GM12892 (cell line): ENCODE results near the gene CLDN20.
"Not testable (repeated sequence)": the region's sequence is repeated elsewhere in the genome, so short reads cannot be mapped to it uniquely, and the experiment has no call there.

ENCODE experiments used
- DNase-seq: peaks from one replicate; pipeline ENCODE4 v3.0.0; 2011; ENCODE audit not compliant: insufficient read length
- FAIRE-seq: peaks from 2 replicates; lab custom pipeline; 2011; peaks lifted over from hg19 to GRCh38; lab: Jason Lieb, UNC
- POLR2A ChIP-seq: IDR thresholded peaks from 2 replicates; pipeline ENCODE4 v1.6.1; 2011; ENCODE audit warnings: low read depth, low read length, control low read depth
- POLR2AphosphoS5 ChIP-seq: IDR thresholded peaks from 2 replicates; pipeline ENCODE4 v1.6.1; 2011; ENCODE audit warnings: low read depth, low read length, control low read depth
- TAF1 ChIP-seq: IDR thresholded peaks from 2 replicates; pipeline ENCODE4 v1.6.1; 2011; ENCODE audit warnings: low read depth, mild to moderate bottlenecking, control low read depth, low read length, borderline replicate concordance

CLDN20 gene

GRCh38 chr6:155260686-155261085 is 3.1 kb upstream of the CLDN20 start:
- DNase-seq = no peak
- no peak for FAIRE-seq

GRCh38 chr6:155261111-155261900 is 2.5 kb upstream of the CLDN20 start:
- FAIRE-seq (no peak), DNase-seq (no peak)
- TF ChIP-seq POLR2AphosphoS5 (no peak), TAF1 (no peak), POLR2A (no peak)

More at GRCh38 chr6:155260686-155261085, 3.1 kb upstream of the CLDN20 start:
- TF ChIP-seq POLR2AphosphoS5 (no peak), POLR2A (no peak), TAF1 (no peak)

GRCh38 chr6:155262655-155263054 is 1.2 kb upstream of the CLDN20 start:
- FAIRE-seq (no peak), DNase-seq (no peak)
- TF ChIP-seq TAF1 = no peak
- no peak for TF ChIP-seq POLR2A
- TF ChIP-seq POLR2AphosphoS5 = no peak

- no peak for FAIRE-seq
- no peak for DNase-seq
- no peak for TF ChIP-seq POLR2A
- no peak for TF ChIP-seq TAF1
- TF ChIP-seq POLR2AphosphoS5 = no peak
Observed at GRCh38 chr6:155264693-155265320, 994 bp downstream of the CLDN20 start.

GRCh38 chr6:155265843-155266535 is 2.2 kb downstream of the CLDN20 start:
- no peak for DNase-seq
- no peak for FAIRE-seq
- TF ChIP-seq POLR2A (no peak), POLR2AphosphoS5 (no peak), TAF1 (no peak)

GRCh38 chr6:155267411-155267810 is 3.6 kb downstream of the CLDN20 start:
- TF ChIP-seq TAF1 = no peak
- no peak for TF ChIP-seq POLR2A
- TF ChIP-seq POLR2AphosphoS5 = no peak
- FAIRE-seq = no peak
- no peak for DNase-seq

GRCh38 chr6:155268088-155268867 is 4.5 kb downstream of the CLDN20 start:
- not testable (repeated sequence) for DNase-seq, FAIRE-seq

GRCh38 chr6:155269765-155270164 is 6.0 kb downstream of the CLDN20 start:
- TF ChIP-seq POLR2A (no peak), TAF1 (no peak), POLR2AphosphoS5 (no peak)
- FAIRE-seq = no peak
- DNase-seq = no peak

- FAIRE-seq (no peak), DNase-seq (no peak)
- TF ChIP-seq TAF1 = no peak
- TF ChIP-seq POLR2A = no peak
- TF ChIP-seq POLR2AphosphoS5 = no peak
Observed at GRCh38 chr6:155270561-155271091, 6.8 kb downstream of the CLDN20 start.

- no peak for FAIRE-seq
- TF ChIP-seq POLR2A (no peak), POLR2AphosphoS5 (no peak), TAF1 (no peak)
- no peak for DNase-seq
Observed at GRCh38 chr6:155271145-155271544, 7.3 kb downstream of the CLDN20 start.
